NCI-H446 treated with DMSO at 0.1 percent for 48 hours (cell line): Measurements from ENCODE around the gene CLCNKB.

Source experiments
- DNase-seq: peaks from one replicate; lab custom pipeline; 2025; lab: John Stamatoyannopoulos, UW

CLCNKB gene

DNA sequence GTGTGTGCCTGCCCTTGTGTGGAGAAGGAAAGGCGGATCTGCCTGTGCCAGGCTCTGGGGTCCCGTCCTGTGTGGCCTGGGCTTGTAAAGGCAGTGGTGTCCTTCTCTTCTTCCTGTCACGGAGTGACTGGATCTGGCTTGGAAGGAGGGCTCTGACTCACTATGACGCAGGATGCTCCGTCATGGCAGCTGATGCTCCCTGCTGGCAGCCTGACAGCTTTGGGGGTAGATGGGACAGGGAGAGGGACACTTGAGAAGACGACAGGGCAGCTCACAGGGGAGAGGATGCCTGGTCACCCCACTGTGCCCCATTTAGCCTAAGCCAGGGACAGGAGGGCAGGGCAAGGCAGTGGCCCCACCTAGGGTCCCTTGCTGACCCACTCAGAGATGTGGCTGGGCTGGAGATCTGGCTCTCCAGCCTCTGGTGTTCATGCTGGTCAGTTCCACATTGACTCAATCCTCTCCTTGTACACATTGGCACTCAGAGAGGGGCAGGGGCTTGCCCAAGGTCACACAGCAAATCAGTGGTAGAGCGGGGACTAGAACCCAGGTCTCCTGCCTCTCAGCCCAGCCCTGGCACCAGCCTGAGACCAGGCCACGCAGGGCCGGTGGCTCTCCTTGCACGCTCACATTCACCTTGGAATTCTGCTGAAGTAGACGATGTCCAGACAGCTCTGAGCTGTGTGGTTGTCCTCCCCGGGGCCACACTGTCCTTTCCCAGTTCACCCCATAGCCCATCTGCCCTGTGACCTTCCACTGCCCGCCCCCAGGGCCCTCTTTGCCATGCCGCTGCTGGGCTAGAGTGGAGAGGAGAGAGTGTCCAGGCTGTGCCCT is 32.7 kb downstream of the CLCNKB start:
- no peak for DNase-seq

DNA sequence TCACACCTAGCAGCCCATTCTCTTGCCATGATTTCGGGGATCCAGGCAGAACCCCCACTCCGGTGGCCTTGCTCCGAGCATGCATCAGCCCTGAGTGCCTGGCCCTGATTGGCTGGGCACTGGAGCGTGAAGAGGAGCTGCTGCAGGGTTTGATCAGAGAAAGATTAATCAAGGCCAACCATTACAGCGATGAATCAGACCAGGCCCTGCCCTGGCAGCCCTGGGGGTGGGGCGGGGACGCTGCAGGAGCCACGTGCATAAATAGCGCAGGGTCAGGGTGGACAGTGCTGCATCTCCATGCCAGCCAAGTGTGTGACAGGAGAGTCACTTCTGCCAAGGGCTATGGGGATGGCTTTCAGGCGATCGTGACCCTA is 33.3 kb downstream of the CLCNKB start:
- DNase-seq = no peak

DNA sequence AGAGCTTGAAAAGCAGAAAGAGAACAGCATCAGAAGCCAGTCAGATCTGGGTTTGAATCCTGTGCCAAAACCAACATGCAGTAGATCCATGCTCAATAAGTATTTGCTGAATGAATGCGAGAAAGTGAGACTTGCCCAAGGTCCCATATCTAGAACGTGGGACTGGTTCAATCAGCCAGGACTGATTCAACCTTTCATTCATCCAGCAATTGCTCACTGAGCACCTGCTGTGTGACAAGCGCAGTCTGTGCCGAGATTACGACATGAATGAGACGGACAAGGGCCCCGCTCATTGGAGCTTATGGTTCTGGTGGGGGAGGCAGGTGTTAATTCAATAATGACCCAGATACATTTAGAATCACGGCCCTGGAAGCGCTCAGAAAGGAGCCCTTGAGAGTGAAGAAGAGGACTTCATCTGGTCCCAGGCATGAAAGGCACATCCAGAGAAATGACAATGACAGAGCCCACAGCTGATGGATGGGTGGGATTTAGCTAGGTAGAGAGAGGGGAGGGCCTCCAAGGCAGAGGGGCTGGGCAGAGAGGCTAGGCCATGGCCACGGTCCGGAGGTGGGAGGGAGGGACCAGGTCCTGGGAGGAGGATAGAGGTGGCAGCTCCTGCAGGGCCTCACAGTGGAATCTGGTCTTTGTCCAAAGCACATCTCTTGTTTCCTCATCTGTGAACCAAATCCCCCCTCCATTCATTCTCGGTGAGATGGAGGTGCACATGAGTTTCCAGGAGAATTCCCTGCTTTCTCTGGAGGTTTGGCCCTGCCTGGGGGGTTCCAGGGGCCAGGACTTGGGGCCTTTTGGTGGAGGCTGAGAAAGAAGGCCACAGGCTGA is 34.0 kb downstream of the CLCNKB start:
- DNase-seq = no peak

DNA sequence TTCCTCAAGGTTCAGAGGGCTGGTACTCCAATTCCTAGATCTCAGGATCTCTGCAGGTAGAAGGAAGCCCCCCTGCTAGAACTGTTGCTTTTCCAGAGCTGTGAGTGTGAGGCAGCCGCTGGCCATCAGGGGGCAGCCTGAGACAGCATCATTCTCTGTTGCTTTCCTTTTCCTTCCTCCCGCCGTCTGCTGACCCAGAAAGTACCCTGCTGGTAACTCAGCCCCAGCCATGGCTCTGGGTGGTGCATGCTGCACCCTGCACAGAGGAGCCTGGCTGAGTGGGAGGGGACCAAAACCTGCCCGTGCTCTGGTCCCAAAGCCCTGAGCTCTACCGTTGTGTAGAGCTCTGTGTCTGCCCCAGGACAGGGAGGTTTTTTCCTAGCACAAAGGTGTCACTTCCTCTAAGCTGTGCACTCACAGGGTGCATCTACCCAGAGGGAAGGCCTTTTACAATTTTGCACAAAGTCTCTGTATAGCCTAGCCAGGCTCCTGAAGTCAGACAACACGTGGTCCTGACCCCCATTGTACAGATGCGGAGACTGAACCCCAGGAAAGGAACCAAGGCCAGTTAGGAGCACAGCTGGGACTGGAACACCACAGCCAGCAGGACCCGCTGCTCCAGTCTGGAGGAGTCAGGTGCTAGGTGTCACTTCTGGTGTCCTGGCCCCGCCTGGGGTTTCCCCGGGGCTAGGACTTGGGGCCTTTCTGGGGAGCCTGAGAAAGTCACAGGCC is 35.5 kb downstream of the CLCNKB start:
- peak; percentile 58 for DNase-seq

DNA sequence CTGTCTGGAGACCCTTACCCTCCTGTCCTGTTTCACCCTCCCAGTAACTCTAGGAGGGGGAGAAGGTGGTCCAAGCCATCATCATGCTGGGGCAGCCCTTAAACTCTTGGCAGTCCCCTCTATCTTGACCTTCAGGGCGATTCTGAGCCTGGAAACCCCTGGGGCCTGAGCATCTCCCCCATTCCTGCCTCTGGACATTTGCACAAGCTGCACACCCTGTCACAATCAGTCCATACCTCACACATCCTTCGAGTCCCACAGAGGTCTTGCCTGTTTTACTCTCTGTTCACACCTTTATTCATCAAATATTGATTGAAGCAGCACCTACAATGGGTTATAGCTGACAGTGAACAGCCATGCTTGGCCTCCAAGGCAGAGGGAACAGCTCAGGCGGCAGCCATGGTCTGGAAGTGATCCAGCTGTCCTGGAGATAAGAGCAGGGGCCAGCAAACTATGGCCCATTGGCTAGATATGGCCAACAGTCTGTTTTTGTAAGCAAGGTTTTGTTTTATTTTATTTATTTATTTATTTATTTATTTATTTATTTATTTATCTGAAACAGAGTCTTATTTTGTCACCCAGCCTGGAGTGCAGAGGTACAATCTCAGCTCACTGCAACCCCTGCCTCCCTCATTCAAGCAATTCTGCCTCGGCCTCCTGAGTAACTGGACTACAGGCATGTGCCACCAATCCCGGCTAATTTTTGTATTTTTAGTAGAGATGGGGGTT is 37.0 kb downstream of the CLCNKB start:
- DNase-seq = no peak

DNA sequence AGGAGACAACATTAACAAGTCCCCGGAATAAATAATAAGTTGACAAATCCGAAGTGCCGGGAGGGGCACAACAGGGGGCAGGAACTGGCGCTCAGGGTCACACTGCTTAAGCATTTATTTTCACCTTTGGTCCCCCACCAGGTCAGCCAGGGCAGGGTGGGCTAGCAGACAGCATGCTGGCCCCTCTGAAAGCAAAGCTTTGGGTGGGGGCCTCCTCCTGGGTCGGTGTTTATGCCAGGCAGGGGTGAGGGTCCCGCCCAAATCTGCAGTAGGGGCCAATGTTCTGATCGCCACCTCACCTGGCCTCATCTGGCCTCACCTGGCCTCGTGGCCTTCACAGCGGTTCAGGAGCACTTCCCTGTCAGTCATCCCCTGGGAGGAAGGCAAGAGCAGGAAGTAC is 38.1 kb downstream of the CLCNKB start:
- no peak for DNase-seq

DNA sequence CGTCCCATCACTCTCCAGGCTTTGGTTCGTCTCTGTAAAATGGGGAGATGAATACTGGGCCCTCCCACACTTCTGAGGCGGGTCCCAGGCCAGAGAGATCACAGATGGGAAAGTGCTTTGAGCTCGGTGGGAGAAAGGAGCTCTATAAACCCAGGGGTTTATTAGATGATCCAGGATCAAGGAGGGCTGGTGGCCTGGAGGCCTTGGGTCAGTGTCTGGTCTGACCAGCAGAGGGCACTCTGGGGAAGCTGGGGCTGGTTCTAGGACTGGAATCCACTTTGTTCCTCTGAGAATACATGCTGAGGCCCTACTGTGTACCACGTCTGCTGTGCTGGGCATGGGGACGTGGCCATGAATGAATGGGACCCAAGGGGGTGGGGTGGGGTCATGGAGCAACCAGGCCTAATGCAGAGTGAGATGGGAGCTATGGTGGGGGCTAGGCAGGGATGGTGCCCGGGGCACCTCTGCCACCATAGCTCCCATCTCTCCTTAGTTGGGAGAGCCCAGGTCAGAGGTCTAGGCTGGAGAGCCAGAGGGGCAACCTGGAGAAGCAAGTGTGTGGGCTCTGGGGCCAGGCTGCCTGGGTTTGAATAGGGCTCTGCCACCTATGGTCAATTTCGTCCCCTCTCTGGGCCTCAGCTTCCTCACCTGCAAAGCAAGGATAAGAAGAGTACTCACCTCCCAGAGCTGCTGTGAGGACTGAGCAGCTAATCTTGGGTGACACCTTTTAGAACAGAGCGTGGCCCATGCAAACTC is 38.9 kb downstream of the CLCNKB start:
- DNase-seq = peak; percentile 18

DNA sequence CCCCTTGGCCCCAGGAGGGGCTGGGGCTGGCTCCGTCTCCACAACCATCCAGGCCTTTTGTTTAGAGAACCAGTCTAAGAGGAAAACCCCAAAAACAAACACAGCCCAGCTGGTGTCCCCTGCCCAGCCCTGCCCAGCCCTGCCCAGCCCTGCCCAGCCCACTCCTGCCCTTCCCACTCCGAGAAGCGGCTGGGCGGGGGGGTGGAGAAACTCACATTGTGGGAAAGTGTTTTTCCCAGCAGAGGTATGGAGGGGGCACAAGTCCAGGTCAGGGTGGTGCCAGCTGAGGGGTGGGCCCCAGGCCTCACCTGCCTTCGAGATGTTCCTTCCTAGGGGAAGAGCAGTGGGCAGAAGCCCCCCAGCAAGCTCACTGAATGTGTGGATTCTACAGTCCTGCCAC is 39.9 kb downstream of the CLCNKB start:
- DNase-seq = no peak

DNA sequence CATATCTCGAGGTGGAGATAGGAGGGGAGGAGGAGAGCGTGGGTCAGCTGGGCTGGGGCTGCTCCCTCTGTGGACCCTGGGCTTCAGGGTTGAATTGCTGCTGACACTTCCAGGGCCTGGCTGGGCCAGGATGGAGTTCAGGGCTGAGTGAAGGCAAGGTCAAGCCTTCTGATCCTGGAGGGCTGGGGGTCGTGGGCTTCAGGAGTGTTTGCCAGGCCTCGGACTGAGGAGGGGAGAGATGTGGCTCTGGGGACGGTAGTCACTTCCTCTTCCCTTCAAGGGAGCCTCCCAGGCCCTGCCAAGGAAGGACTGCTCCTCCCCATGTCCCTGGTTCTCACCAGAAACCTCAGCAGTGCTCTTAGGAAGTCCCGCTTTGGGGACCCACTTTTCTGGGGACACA is 41.9 kb downstream of the CLCNKB start:
- DNase-seq = no peak

DNA sequence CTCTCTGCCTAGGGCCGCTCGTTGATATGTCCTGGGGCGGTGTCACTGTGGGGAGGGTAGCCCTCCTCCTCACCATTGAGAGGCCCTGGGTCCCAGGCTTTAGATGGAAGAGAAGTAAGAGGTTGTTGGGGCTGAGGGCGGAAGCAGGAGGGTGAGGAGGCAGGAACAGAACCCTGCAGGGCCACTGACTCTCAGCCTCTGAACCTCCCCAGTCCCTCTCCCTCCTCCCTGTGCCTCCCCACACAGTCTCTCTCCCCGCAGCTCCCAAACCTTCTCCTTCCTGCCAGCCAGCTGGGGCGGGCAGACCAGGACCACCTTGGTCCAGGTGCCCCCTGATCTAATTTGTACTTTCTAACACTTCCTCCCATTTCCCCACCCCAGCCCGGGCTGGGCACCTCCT is 44.2 kb downstream of the CLCNKB start:
- DNase-seq = no peak

DNA sequence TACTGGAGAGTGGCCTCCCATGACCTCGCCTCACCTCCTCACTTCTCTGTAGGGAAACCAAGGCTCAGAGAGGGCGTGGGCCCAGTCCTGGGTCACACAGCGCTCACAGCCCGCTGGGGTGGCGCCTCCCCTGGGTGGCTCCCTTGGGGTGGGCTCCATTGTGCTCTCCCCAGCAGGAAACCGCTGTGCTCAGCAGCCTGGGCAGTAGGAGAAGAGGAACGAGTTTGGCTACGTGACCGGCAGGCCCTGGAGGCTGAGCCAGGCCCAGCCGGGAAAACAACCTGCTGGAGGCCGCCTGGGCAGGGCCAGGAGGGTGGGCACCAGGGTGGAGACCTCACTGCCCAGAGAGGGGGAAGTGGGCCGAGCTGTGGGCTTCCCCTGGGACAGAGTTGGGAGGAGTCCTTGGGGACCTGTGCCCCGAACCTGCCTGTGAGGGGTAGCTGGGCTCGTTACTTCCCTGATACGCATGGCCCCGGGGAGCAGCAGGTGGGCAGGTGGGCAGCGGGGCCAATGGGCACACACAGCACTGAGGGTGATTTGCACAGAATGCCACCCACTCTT is 44.8 kb downstream of the CLCNKB start:
- no peak for DNase-seq

DNA sequence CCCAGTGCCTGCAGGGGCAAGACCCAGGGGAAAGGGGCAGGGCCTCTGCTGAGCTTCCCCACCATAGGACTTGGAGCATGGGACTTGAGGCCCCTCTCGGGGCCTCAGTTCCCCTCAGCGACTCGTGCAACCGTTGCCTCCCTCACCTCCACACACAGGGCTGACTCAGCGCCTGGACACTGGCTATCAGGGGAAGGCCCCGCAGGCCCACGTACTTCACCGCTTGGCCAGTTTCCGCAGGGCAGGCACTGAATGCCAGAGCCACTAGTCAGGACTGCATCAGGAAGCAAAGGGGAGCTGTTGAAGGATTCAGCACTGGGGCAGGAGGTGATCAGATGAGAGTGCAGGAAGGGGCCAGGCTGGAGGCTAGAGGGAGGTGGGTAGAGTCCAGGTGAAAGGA is 45.4 kb downstream of the CLCNKB start:
- DNase-seq = no peak

DNA sequence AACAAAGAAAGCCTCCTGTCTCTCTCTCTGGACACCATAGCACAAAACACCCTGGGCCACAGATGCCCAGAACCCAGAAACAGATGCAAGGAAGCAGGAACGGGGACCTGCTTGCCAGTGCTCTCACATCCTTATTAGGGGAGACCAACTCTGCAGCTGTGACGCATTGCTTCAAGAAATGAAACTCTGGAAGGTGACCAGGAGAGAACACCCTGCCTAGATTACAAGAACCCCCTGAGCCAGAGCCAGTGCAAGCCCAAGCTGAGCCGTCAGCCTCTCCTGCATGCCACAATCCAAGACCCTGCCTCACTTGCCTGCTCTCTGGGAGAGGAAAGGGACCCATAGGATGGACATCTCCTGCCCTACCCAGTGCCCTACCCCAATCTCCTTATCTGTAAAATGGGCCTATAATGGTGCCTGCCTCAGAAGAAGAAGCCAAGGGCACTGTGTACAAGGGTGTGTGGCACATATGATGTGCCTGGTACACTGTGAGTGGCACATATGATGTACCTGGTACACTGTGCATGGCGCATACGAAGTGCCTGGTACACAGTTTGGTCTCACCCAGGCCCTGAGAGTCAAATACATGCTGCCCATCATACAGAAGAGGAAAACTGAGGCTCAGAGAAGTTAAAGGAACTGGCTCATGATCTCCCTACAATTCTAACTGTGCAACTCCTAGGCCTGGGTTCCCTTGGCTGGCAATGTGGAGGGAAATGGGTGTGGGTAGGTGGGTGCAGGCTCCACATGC is 46.7 kb downstream of the CLCNKB start:
- no peak for DNase-seq

DNA sequence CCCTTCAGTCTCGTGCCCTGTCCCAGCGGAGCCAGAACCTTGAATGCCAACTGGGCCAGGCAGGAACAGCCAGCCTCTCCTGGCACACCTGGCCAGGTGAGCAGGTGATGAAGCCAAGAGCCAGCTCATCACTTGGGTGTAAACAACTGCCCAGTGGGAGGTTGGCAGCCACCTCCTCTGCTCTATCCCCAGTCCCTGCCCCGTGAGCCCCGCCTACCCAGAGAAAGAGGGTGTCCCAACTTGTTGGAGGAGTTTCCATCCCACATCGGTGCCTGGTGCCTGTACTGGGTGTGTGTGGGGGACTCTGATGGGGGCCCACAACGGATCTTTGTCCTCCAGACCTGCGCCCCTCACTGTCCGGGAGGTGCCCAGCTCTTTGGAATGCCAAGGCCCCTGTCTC is 47.7 kb downstream of the CLCNKB start:
- DNase-seq = no peak

DNA sequence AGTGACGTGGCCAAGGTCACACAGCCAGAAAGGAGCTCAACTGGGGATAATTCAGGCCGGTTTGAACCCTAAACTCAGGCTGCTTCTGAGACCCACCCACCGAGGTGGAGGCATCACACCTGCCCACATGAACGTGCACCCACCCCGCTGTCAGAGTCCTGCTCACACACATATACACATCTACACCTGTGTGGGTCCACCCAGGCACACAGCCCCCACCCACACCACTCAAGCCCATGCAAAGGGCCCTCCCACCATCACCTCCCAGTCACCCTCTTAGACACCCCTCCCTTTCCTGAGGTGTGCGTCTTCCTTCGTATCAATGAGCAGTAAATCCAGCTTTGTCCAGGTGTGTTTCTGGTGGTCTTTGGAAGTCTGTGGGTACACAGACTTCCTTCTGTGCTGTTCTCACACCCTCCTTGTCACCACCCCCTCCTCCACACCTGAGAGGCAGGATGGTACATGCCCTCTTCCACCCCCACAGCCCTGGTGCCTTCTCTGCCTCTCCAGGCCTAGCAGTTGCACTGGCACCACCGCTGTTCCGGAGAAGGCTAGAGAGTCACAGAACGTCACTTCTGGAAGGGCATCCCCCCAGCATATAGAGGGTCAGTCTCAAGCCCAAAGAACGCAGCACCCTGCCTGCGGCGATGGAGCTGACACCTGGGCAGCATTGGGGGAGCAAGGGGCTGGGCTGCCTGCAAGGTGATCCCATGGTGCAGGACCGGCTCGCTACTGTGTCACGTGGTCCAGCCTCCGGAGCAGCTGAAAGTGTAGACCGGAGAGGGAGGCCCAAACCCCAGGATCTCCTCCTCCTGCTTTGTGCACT is 48.7 kb downstream of the CLCNKB start:
- DNase-seq = no peak

DNA sequence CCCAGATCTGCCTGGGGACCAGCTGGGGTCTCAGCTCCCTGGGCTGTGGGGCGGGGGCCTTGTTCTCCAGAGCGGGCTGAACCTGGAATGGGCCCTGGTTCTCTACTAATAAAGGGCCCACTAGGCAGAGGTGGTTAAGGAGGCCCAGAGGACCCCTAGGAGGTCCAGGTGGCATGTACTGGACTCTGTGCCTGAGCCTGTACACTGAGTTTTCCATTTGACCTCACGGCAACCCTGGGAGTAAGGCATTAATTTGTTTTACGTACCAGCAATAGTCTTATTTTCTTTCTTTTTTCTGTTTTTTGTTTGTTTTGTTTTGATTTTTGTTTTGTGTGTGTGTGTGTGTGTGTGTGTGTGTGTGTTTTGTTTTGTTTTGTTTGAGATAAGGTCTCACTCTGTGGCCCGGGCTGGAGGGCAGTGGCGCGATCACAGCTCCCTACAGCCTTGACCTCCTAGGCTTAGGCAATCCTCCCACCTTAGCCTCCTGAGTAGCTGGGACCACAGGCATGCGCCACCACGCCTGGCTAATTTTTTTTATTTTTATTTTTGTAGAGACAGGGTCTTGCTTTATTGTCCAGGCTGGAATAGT is 49.4 kb downstream of the CLCNKB start:
- DNase-seq = no peak

DNA sequence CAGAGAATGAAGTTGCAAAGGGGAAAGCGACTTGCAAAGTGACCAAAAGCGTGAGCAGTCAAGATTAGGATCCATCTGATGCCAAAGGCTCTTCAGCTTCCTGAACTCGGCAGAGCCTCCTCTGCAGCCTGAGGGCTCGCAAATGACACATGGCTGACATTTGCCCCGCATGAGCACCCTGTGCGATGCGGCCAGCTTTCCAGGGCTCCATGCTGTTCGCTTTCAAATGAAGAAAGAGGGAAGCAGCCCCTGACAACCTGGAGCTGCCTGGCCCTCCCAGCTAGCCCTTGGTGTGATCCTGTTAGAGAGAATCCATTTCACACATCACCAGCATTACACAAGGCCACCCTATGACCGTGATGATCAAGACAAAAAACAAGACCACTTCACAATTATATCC is 50.0 kb downstream of the CLCNKB start:
- DNase-seq = no peak

DNA sequence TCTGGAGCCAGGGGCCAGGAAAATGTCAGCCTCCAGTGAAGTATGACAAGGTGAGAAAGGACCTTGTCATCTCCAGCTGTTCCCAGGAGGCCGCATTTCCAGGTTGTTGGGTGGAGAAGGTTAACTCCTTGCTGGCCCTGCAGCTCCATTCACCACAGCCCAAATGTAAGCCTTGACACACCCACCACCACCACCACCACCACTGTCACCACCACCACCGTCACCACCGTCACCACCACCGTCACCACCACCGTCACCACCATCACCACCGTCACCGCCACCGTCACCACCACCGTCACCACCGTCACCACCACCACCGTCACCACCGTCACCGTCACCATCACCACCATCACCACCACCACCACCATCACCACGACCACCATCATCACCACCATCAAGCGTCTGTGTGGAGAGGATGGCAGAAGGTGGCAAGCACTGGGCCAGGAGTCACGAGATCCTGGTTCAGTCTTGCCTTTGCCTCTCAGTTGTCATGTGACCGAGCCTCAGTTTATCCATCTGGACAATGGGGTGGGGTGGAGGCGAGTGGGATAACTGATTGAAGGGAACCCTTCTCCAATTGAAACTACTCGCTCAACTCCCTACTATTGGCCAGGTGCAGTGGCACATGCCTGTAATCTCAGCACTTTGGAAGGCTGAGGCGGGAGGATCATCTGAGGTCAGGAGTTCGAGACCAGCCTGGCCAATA is 51.0 kb downstream of the CLCNKB start:
- no peak for DNase-seq
